Stimulated activated CD8-positive, alpha-beta memory T cell treated with anti-CD3 and anti-CD28 coated beads, Interleukin-12 subunit alpha, Interleukin-12 subunit beta, amount 100 ng/mL, for 1 hour (primary cell): ENCODE results near the gene DCUN1D4.
"Not testable (repeated sequence)": the region's sequence is repeated elsewhere in the genome, so short reads cannot be mapped to it uniquely, and the experiment has no call there.

Experiments
- DNase-seq: peaks from one replicate; pipeline ENCODE4 v3.0.0-alpha.2; 2020; ENCODE audit warnings: low read depth

The DCUN1D4 gene

GRCh38 chr4:51855270-51855669 lies 12.3 kb downstream of the DCUN1D4 start:
- DNase-seq = no peak

GRCh38 chr4:51855751-51856150 lies 12.8 kb downstream of the DCUN1D4 start:
- DNase-seq = no peak

DNA sequence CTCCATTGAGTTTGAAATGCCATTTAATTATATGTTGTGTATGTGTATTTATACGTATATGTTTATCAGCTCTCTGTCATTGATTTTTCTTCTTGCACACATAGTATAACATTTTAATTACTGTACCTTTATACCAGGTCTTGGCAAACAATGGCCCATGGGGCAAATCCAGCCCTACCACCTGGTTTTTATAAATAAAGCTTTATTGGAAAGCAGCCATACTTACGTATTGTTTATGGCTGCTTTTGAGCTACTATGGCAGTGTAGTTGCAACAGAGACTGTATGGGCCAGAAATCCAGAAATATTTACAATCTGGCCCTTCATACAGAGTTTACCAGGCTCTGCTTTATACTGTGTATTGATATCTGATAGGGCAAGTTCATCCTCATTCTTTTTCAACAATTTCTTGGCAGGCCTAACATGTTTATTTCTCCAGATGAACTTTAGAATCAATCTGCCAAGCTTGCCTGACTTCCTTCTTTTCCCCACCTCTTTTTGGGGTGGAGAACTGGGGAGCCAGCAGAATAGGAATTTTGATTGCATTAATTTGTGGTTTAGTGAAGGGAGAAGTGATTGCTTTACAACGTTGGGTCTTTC lies 15.8 kb downstream of the DCUN1D4 start:
- no peak for DNase-seq

- no peak for DNase-seq
These were observed 16.6 kb downstream of the DCUN1D4 start for GRCh38 chr4:51859476-51860031.

- DNase-seq = no peak
These were observed 19.2 kb downstream of the DCUN1D4 start for GRCh38 chr4:51862199-51862598.

GRCh38 chr4:51862781-51863180 lies 19.8 kb downstream of the DCUN1D4 start:
- DNase-seq = no peak

- no peak for DNase-seq
These were observed 22.8 kb downstream of the DCUN1D4 start for GRCh38 chr4:51865717-51866116.

DNA sequence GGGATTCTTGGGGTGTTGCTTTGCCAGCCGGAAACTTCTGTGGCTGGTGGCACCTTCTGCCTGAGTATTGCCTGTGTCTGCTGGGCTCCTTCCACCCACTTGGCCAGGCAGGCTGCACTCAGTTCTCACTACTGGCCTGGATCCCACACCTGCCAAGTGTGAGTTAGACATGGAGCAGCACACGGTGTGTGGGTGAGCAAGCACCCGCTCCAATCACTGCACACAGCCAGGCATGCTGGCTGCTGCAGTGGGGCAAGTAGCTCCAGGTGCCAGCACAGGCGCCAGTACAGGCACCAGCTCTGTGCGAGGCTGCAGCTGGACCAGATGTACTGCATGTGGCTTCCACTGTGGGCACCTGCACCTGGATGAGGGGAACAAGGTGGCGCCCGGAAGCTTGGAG lies 23.9 kb downstream of the DCUN1D4 start:
- no peak for DNase-seq

DNA sequence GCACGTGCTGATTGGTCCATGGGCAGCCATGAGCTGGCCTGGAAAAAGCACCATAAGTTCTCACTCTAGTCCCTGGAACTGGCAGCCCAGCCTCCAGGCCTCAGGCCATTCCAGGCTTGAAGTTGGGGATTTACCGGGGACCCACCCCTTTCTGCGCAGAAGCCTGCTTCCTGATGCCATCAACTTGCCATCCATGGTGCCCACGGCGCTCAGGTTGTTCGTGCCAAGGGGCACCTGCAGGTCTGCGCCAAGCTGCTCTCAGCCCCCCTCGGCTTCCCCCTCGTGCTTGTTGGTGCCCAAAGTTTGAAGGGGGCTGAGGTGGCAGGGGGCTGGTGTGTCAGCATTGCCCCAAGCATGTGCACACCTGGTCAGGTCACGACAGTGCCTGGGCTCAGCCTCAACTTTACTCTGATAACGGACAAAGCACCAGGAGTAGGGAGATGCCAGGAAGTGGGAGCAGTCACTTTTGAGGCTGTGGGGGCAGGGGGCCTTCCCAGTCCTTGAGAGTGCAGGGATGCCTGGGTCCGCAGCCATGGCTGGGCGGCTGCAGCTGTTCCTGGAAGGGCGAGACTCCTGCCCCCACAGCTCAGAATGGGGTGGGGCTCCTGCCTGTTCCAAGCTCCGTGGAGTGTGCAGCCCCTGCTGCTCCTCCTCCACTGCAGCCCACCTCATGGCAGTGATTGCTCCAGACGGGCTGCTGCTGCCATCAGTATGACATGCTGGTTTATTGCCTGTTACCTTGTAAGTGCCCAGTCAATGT lies 24.9 kb downstream of the DCUN1D4 start:
- no peak for DNase-seq

DNA sequence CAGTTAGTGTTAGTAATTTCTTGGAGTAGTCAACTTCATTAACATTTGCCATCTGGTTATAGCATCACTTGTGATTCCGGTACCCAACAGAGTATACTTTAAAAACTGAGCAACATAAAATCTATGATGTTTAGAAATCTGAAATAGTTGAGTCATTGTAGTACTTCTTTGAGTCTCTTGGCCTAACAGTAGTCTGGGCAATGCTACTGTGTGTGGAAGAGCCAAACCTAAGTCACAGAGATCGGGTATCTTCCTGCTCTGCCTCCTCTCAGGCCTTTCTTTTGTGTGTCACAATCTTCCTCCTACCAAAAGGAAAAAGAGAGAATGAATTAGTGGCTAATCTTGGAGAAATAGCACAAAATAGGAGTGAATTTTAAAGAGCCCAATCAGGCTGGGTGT lies 25.5 kb downstream of the DCUN1D4 start:
- DNase-seq = no peak

DNA sequence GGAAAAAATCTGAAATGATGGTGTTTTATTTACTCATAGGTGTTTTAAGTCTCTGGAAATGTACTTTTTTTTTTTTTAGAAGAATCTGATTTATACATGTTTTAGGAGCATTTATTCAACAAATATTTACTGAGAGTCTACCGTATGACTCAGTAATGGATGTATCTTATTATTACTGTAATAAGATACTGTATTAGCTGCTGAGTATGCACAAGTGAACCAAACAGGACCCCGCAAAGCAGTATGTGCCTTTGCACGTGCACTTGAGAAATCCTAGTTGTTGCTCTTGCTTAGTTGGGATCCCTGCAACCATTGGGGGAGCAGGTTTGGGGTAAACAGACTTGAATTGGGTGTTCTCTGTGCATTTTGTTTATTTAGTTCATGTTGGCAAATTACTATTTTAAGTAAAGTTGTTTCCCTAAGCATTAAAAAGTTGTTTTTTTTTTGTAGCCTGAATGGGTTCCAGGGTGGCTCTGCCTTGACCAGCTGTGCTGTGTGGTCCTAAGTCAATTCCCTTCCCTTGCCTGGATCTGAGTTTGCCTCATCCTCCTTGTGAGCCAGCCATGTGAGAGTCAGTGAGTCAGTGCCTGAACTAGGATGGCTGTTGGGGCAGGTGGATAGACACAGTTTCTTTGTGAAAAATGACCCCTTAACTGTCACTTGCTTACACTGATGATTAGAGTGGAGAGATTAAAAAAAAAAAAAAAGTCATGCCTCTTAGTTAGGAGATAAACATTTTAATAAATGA lies 27.7 kb downstream of the DCUN1D4 start:
- DNase-seq = no peak

- DNase-seq = no peak
These were observed 29.5 kb downstream of the DCUN1D4 start for GRCh38 chr4:51872283-51872997.

DNA sequence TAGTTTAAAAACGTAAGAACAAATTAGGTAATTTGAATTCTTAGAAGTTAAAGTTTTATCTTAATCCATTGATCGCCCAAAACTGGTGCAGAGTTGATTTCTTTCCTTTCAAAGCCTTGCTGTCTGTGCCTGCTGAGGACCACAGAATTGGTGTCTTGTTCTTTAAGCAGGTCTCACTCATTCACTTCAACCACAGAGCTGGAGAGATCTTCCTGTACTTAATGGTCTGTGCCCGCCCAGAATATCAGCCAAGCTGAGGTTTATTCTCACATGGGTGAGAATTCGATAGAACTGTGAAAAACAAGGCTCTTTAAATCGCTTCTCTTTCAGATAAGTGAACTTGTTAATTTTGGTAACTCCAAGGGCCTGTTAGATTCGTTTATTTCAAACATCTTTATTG lies 31.6 kb downstream of the DCUN1D4 start:
- no peak for DNase-seq

DNA sequence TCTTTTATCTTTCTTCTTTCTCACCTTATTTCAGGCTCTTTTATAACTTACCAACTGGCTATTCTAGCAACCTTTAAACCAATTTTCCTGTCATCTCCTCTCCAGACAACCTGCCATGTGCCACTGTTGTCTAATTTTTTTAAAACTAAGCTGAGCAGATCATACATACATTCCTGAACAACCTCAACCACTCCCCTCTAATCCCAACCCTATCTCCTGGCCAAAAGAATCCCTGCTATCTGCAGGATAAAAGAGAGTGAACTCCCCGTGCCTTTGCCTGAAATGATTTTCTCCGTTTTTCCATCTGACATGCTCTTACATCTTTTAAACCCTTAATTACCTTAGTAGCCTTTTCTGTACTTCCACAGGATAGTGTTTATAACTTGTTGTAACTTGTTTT lies 35.5 kb downstream of the DCUN1D4 start:
- DNase-seq = no peak

DNA sequence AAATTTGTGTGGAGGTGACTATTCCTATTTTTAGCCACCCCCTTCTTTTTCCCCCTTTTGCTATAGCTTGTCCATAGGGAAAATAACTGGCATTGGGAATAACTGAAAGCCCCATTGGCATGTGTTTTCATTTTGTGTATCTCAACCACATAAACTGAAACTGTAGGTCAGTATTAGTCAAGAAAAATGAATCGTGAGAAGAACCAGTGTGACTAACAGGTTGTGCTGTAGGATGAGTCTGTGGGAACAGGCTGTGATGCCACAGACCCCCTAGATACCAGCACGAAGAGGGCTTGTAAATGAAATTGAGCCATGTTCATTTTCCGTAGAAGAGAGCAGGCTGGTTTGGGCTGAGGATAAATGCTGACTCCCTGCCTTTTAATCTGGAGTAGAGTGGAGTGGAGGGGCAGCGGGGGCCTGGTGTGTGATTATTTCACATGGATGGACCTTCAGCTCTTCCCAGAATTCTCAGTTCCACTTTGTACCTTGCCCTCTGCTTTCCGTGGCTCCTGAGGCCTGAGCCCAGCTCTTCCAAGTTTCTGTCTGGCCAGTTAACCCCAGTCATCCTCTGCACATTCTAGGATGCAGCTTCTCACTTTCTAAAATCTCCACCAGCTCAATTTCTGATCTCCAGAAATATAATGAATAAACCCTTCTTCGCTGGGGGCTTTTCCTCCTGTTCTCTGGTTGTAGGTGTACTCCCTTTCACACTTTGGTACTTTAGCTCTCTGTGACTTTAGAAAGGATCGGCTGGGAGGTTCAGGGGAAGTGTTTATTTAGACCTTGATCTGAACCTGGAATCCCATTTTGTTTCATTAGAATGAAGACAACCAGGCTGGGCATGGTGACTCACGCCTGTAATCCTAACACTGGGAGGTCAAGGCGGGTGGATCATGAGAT lies 37.3 kb downstream of the DCUN1D4 start:
- DNase-seq = no peak

DNA sequence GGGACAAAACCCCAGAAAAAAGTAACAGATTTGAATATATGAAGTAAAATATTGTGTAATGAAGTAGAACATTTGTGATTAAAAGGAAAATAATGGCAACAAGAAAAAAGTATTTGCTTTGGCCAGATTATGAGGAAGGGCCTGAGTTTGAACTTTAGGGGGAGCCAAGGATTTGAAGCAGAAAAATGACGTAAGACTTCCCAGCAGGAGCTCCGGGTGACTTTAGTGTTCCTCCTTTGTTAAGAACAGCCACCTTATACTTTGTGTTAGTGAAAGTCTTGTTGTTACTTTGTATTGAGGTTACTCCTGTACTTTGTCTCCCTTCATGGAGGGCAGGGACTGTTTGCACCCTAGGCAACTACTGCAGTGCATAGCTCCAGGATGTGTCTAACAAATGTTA lies 41.1 kb downstream of the DCUN1D4 start:
- DNase-seq = no peak

GRCh38 chr4:51884606-51885005 lies 41.7 kb downstream of the DCUN1D4 start:
- DNase-seq = no peak

DNA sequence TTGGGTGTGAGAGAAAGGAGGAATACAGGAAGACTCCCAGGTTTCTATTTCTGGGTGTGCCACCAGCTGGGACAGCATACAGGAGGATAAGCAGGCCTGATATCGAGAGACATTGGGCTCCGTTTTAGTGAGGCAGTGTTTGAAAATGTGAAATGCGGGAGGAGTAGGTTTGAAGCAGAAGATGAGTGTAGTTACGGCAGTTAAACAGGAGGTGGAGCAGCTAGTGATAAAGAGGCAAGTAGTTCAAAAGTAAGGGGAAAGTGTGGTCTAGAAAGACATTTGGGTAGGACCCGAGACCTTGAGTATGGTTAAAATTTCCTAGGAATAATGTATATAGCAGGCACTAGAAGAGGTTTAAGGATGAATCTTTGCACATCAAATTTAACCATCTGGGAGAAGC lies 42.4 kb downstream of the DCUN1D4 start:
- DNase-seq = no peak

- DNase-seq = no peak
These were observed 47.8 kb downstream of the DCUN1D4 start for GRCh38 chr4:51890760-51891159.

DNA sequence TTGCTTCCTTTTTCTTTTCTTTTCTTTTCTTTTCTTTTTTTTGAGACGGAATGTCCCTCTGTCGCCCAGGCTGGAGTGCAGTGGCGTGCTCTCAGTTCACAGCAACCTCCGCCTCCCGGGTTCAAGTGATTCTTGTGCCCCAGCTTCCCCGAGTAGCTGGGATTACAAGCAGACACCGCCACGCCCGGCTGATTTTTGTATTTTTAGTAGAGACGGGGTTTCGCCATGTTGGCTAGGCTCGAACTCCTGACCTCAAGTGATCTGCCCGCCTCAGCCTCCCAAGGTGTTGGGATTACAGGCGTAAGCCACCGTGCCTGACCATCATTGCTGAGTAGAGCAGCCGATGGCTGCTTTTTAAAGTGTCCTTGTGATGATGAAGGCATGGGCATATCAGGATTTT lies 50.4 kb downstream of the DCUN1D4 start:
- DNase-seq = not testable (repeated sequence)

GRCh38 chr4:51894059-51894645 lies 51.2 kb downstream of the DCUN1D4 start:
- no peak for DNase-seq
